ENCODE measurements around the gene ANKRD16. TPM values are rescaled to one million over a fixed set of nuclear protein-coding genes. Genes with fewer than 3 reads are reported as not detected.

ANKRD16 gene
- total and polyA plus RNA-seq, 2 of the 13 experiments (the other 11 are each of a cell fraction or from before 2014, with no cell fraction given) = 8.0 to 11.4 TPM

DNA sequence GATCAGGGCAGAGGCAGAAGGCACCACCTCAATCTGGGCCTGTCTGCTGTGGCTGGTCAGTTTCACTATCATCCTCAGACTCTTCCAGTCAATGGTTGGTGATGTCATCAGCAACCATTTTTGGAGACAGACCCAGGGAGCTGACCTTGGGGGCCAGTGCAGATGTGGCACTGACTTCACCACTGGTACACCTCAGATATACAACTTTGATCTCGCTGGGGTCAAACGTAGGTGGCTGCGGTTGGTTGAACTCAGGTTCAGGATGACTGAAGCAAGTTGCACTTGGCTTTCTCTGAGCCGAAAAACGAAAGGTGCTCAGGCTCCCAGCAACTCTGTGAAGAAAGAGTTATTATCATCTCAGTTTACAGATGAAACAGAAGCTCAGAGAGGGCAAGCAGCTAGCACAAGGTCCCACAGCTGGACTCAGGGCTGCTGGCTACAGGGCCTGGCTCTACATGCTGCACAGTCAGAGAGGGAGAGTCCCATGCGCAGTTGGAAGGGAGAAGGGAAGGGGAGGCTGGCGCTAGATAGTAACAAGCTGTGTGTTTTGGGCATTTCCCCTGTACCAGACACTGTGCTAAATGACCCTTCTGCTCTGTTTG is 27.2 kb downstream of the ANKRD16 start (continued):
- TF ChIP-seq, protein P1, sequence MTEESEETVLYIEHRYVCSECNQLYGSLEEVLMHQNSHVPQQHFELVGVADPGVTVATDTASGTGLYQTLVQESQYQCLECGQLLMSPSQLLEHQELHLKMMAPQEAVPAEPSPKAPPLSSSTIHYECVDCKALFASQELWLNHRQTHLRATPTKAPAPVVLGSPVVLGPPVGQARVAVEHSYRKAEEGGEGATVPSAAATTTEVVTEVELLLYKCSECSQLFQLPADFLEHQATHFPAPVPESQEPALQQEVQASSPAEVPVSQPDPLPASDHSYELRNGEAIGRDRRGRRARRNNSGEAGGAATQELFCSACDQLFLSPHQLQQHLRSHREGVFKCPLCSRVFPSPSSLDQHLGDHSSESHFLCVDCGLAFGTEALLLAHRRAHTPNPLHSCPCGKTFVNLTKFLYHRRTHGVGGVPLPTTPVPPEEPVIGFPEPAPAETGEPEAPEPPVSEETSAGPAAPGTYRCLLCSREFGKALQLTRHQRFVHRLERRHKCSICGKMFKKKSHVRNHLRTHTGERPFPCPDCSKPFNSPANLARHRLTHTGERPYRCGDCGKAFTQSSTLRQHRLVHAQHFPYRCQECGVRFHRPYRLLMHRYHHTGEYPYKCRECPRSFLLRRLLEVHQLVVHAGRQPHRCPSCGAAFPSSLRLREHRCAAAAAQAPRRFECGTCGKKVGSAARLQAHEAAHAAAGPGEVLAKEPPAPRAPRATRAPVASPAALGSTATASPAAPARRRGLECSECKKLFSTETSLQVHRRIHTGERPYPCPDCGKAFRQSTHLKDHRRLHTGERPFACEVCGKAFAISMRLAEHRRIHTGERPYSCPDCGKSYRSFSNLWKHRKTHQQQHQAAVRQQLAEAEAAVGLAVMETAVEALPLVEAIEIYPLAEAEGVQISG (CRISPR knock-in tag; IDR thresholded peaks at IDR 0.05) = no peak
- TF ChIP-seq RXRA (CRISPR knock-in tag; IDR thresholded peaks at IDR 0.05) = peak; percentile 56; the same call in 1 of the 2 replicates
- TF ChIP-seq ARNTL (CRISPR knock-in tag; IDR thresholded peaks at IDR 0.05) = no peak
- TF ChIP-seq CREB1 (IDR thresholded peaks at IDR 0.05) = peak; percentile 76
- TF ChIP-seq CREB1 (CRISPR knock-in tag; IDR thresholded peaks at IDR 0.05) = no peak
- TF ChIP-seq, protein P2, sequence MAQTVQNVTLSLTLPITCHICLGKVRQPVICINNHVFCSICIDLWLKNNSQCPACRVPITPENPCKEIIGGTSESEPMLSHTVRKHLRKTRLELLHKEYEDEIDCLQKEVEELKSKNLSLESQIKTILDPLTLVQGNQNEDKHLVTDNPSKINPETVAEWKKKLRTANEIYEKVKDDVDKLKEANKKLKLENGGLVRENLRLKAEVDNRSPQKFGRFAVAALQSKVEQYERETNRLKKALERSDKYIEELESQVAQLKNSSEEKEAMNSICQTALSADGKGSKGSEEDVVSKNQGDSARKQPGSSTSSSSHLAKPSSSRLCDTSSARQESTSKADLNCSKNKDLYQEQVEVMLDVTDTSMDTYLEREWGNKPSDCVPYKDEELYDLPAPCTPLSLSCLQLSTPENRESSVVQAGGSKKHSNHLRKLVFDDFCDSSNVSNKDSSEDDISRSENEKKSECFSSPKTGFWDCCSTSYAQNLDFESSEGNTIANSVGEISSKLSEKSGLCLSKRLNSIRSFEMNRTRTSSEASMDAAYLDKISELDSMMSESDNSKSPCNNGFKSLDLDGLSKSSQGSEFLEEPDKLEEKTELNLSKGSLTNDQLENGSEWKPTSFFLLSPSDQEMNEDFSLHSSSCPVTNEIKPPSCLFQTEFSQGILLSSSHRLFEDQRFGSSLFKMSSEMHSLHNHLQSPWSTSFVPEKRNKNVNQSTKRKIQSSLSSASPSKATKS (CRISPR knock-in tag; IDR thresholded peaks at IDR 0.05) = no peak
- no peak for TF ChIP-seq TCF7L2 (IDR thresholded peaks at IDR 0.05; ENCODE audit: low read depth, low read length)
- TF ChIP-seq KLF6 (CRISPR knock-in tag; IDR thresholded peaks at IDR 0.05) = no peak
- no peak for TF ChIP-seq ZNF781 (CRISPR knock-in tag; IDR thresholded peaks at IDR 0.05; ENCODE audit: borderline replicate concordance, not compliant biosample characterization)
- no peak for TF ChIP-seq ZNF530 (CRISPR knock-in tag; IDR thresholded peaks at IDR 0.05; ENCODE audit: low read depth)
- TF ChIP-seq IRF2 (CRISPR knock-in tag; IDR thresholded peaks at IDR 0.05) = no peak
- TF ChIP-seq RBAK (CRISPR knock-in tag; IDR thresholded peaks at IDR 0.05) = no peak
- TF ChIP-seq ZNF567 (CRISPR knock-in tag; IDR thresholded peaks at IDR 0.05; ENCODE audit: borderline replicate concordance) = no peak
- TF ChIP-seq ATF7 (IDR thresholded peaks at IDR 0.05) = peak; percentile 78
- TF ChIP-seq ATF7 (CRISPR knock-in tag; IDR thresholded peaks at IDR 0.05) = no peak
- no peak for TF ChIP-seq CREB3 (CRISPR knock-in tag; IDR thresholded peaks at IDR 0.05)
- TF ChIP-seq CCDC6 (CRISPR knock-in tag; IDR thresholded peaks at IDR 0.05) = no peak
- 0 out of 2 replicates have a peak, but pooled peaks have one; percentile 10 for TF ChIP-seq SAP130 (CRISPR knock-in tag; IDR thresholded peaks at IDR 0.05; ENCODE audit: low read depth)
- TF ChIP-seq, protein P3, sequence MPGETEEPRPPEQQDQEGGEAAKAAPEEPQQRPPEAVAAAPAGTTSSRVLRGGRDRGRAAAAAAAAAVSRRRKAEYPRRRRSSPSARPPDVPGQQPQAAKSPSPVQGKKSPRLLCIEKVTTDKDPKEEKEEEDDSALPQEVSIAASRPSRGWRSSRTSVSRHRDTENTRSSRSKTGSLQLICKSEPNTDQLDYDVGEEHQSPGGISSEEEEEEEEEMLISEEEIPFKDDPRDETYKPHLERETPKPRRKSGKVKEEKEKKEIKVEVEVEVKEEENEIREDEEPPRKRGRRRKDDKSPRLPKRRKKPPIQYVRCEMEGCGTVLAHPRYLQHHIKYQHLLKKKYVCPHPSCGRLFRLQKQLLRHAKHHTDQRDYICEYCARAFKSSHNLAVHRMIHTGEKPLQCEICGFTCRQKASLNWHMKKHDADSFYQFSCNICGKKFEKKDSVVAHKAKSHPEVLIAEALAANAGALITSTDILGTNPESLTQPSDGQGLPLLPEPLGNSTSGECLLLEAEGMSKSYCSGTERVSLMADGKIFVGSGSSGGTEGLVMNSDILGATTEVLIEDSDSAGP (CRISPR knock-in tag; IDR thresholded peaks at IDR 0.05; ENCODE audit: borderline replicate concordance) = no peak
- TF ChIP-seq ZNF569 (CRISPR knock-in tag; IDR thresholded peaks at IDR 0.05; ENCODE audit: borderline replicate concordance) = no peak
- peak; percentile 95 for TF ChIP-seq ZNF768 (CRISPR knock-in tag; IDR thresholded peaks at IDR 0.05)
